ENCODE data around the gene OGG1. TPM values are rescaled to one million over a fixed set of nuclear protein-coding genes. Genes with fewer than 3 reads are reported as not detected.

OGG1 gene
- total and polyA plus RNA-seq, 9 of the 15 experiments (the other 6 are each of a cell fraction or from before 2014, with no cell fraction given), result 6.6 to 33.0 (median 24.4) TPM

- Histone ChIP-seq H4K20me1 (replicated peaks; ENCODE audit: control insufficient read depth, insufficient read depth, low read length) (no peaks in the 10 kb centered on the region), H3K27ac (ENCODE audit: extremely low read depth, low read depth, low read length) (peak overlapping the region; percentile 56), H3K79me2 (ENCODE audit: control insufficient read depth, insufficient read depth, low read length) (peaks cover 11% of the 10 kb centered on the region), H3K9me3 (replicated peaks; ENCODE audit: control insufficient read depth, insufficient read depth, low read depth, low read length) (no peaks in the 10 kb centered on the region), H3K9me1 (ENCODE audit: control insufficient read depth, insufficient read depth, low read length) (no peaks in the 10 kb centered on the region), H3K27me3 (ENCODE audit: control insufficient read depth in 2 of 2, insufficient read depth in 2 of 2, low read length in 2 of 2) (no peaks in the 10 kb centered on the region), H3K36me3 (ENCODE audit: control insufficient read depth, insufficient read depth, low read length) (peaks cover 76% of the 10 kb centered on the region), H3K4me1 (replicated peaks in 1 of 2; ENCODE audit: control insufficient read depth in 2 of 2, insufficient read depth in 2 of 2, low read length in 2 of 2) (peaks cover 37 to 41% of the 10 kb centered on the region in 2 experiments), H3K4me3 (no peak overlapping the region), H2AFZ (ENCODE audit: low read depth, low read length) (no peak overlapping the region), H3K4me2 (ENCODE audit: insufficient read depth, low read length) (peak overlapping the region; percentile 63), H3K9ac (ENCODE audit: insufficient read depth in 1 of 2, low read depth in 2 of 2, low read length in 2 of 2) (peak overlapping the region; percentile 5 to 27; a peak in 1 of 4 replicates)
- WGBS (ENCODE audit: insufficient coverage, low coverage, missing lambda C conversion rate), result 8% methylated on average over 7 of the region's 7 CpGs
- peak; percentile 83 to 90 (median 88) for DNase-seq (ENCODE audit: extremely low read depth in 1 of 4, low spot score in 3 of 4)
- ATAC-seq, result peak; percentile 81
- in situ Hi-C loops (cut with MboI), result no loop called here
- no TSS peak for BruUV-seq (replicated peaks)
- ChIA-PET CTCF (ENCODE audit: low intra/inter-chr PET ratio) (no interaction called here), POLR2A (interaction anchor here (0.5 to 2.0 kb wide), 7 partner anchors 9 to 943 kb away, joined by 3 to 12 read pairs (median 3); no protein-coding TSS in a partner anchor)
- intact Hi-C loops (cut with micrococcal nuclease), result no loop called here
- FAIRE-seq, result peak; percentile 84
- TF ChIP-seq FOXP1 (CRISPR knock-in tag; IDR thresholded peaks at IDR 0.05) (no peak), ZKSCAN8 (CRISPR knock-in tag; IDR thresholded peaks at IDR 0.05) (0 out of 2 replicates have a peak, but pooled peaks have one; percentile 18), SPI1 (IDR thresholded peaks at IDR 0.05; ENCODE audit: borderline replicate concordance, low read depth, low read length) (peak; percentile 96), TRIM24 (IDR thresholded peaks at IDR 0.05) (peak; percentile 44 to 83; a peak in 3 of 4 replicates), CXXC5 (CRISPR knock-in tag; IDR thresholded peaks at IDR 0.05) (peak; percentile 45), ZEB2 (IDR thresholded peaks at IDR 0.05) (peak; percentile 87), ZBTB12 (CRISPR knock-in tag; IDR thresholded peaks at IDR 0.05) (no peak), NUFIP1 (IDR thresholded peaks at IDR 0.05; ENCODE audit: partially characterized antibody) (peak; percentile 57), CTBP1 (IDR thresholded peaks at IDR 0.05; ENCODE audit: borderline replicate concordance) (peak; percentile 65; the same call in 1 of the 2 replicates), BRCA1 (IDR thresholded peaks at IDR 0.05) (no peak), BRCA1 (CRISPR knock-in tag; IDR thresholded peaks at IDR 0.05) (no peak), TAL1 (IDR thresholded peaks at IDR 0.05) (peak; percentile 90), ARID1B (IDR thresholded peaks at IDR 0.05) (peak; percentile 89), ZNF644 (tag; IDR thresholded peaks at IDR 0.05; ENCODE audit: low read depth) (peak; percentile 65; the same call in 1 of the 2 replicates), CBX1 (IDR thresholded peaks at IDR 0.05; ENCODE audit: low read depth) (0 out of 2 replicates have a peak, but pooled peaks have one; percentile 53), MXI1 (IDR thresholded peaks at IDR 0.05; ENCODE audit: low read depth, low read length) (no peak)
- TF ChIP-seq, protein P1, sequence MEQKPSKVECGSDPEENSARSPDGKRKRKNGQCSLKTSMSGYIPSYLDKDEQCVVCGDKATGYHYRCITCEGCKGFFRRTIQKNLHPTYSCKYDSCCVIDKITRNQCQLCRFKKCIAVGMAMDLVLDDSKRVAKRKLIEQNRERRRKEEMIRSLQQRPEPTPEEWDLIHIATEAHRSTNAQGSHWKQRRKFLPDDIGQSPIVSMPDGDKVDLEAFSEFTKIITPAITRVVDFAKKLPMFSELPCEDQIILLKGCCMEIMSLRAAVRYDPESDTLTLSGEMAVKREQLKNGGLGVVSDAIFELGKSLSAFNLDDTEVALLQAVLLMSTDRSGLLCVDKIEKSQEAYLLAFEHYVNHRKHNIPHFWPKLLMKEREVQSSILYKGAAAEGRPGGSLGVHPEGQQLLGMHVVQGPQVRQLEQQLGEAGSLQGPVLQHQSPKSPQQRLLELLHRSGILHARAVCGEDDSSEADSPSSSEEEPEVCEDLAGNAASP (IDR thresholded peaks at IDR 0.05), result 0 out of 2 replicates have a peak, but pooled peaks have one; percentile 33
- TF ChIP-seq, protein P2, sequence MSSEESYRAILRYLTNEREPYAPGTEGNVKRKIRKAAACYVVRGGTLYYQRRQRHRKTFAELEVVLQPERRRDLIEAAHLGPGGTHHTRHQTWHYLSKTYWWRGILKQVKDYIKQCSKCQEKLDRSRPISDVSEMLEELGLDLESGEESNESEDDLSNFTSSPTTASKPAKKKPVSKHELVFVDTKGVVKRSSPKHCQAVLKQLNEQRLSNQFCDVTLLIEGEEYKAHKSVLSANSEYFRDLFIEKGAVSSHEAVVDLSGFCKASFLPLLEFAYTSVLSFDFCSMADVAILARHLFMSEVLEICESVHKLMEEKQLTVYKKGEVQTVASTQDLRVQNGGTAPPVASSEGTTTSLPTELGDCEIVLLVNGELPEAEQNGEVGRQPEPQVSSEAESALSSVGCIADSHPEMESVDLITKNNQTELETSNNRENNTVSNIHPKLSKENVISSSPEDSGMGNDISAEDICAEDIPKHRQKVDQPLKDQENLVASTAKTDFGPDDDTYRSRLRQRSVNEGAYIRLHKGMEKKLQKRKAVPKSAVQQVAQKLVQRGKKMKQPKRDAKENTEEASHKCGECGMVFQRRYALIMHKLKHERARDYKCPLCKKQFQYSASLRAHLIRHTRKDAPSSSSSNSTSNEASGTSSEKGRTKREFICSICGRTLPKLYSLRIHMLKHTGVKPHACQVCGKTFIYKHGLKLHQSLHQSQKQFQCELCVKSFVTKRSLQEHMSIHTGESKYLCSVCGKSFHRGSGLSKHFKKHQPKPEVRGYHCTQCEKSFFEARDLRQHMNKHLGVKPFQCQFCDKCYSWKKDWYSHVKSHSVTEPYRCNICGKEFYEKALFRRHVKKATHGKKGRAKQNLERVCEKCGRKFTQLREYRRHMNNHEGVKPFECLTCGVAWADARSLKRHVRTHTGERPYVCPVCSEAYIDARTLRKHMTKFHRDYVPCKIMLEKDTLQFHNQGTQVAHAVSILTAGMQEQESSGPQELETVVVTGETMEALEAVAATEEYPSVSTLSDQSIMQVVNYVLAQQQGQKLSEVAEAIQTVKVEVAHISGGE (CRISPR knock-in tag; IDR thresholded peaks at IDR 0.05), result peak in 1 of 3 experiments; percentile 57; a peak in 2 of 6 replicates
Measured at GRCh38 chr3:9786209-9786739, 36.5 kb downstream of the OGG1 start.
